ENCODE data around the gene PLPP4.
"Not testable (repeated sequence)": the region's sequence is repeated elsewhere in the genome, so short reads cannot be mapped to it uniquely, and the experiment has no call there.

Gene PLPP4

DNA sequence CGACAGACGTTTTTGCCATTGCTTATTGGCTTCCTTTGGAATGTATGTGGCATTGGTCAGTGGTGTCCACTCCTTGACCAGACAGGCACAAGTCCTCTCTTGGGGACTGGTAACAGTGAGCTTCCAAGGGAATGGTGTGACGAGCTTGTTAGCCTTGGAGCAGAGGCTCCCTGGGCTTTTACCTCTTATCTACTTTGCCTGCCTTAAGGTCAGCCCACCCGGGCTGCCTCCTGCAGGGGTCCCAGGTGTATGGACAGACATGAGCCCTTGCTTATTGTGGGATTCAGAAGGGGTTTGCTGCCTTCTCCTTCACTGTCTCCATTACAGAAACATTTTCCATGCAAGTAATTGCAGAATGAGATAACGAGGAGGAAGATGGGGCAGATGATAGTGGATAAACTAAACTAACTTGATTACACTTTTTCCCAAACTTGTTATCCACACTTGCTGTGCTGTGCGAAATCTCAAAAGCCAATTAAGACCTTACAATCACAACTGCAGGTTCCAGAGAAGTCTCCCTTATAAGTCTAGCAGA lies 29.7 kb downstream of the PLPP4 start:
- no peak for DNase-seq (ENCODE audit: low read depth, low spot score)

- no peak for DNase-seq (ENCODE audit: low read depth, low spot score)
These were observed 33.3 kb downstream of the PLPP4 start for GRCh38 chr10:120490288-120490687.

DNA sequence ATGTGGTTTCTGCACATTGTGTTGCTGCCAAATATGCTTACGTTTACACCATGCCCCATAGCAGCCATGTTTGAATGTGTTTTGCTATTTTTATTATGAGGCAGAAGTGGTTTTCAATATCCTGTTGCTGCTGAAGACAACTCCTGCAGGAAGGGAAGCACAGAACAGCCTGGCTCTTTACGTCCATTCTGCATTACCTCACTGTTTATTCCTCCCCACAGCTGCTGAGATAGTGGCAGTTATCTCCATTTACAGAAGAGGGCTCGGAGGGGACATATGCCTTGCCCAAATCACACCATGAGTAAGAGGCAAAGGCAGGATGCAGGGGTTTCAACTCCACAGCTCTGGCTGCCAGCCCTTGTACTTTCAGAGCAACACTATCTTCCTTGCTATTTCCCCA lies 35.3 kb downstream of the PLPP4 start:
- no peak for DNase-seq (ENCODE audit: low read depth, low spot score)

GRCh38 chr10:120493411-120494312 lies 36.6 kb downstream of the PLPP4 start:
- DNase-seq (ENCODE audit: low read depth, low spot score) = no peak

GRCh38 chr10:120494313-120494710 lies 37.3 kb downstream of the PLPP4 start:
- no peak for DNase-seq (ENCODE audit: low read depth, low spot score)

DNA sequence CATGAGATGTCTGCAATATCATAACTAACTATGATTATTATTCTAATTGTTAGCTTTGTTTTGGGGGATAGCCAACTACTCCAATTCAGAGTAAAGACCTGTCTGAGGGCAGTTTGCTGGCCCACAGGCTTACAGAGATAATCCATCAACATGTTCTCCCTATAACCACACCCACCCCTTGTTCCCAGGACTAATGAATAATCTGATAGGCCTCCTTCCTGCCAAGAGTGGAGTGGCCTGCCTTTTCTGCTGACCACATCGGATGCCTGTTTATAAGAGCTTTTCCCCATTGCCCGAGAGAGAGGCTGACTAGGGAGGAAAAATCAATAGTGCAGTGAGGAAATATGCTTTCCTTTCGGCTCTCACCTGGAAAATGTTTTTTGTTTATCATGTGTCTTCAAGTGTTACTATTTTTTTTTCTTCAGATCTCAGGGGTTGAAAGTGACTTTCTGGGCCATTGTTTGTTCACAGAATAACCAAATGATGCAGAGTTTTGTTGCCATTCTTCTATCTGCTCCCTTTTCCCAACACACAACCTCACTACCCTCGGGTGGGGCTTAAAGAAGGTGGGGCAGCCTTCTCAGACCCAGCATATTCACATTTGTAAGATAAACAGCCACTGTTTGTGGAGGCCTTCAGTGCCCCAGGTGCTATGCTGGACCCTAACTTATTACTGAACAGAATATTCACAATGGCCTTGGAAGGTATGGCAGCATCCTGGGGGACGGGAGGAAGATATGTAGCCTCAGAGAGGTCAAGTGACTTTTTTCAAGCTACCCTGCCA lies 38.4 kb downstream of the PLPP4 start:
- DNase-seq (ENCODE audit: low read depth, low spot score) = no peak

- DNase-seq (ENCODE audit: low read depth, low spot score) = no peak
These were observed 42.9 kb downstream of the PLPP4 start for GRCh38 chr10:120499883-120500282.

- no peak for DNase-seq (ENCODE audit: low read depth, low spot score)
These were observed 46.7 kb downstream of the PLPP4 start for GRCh38 chr10:120503689-120504088.

GRCh38 chr10:120504227-120504626 lies 47.2 kb downstream of the PLPP4 start:
- DNase-seq (ENCODE audit: low read depth, low spot score) = not testable (repeated sequence)

- DNase-seq (ENCODE audit: low read depth, low spot score) = no peak
These were observed 48.0 kb downstream of the PLPP4 start for GRCh38 chr10:120505056-120505455.

DNA sequence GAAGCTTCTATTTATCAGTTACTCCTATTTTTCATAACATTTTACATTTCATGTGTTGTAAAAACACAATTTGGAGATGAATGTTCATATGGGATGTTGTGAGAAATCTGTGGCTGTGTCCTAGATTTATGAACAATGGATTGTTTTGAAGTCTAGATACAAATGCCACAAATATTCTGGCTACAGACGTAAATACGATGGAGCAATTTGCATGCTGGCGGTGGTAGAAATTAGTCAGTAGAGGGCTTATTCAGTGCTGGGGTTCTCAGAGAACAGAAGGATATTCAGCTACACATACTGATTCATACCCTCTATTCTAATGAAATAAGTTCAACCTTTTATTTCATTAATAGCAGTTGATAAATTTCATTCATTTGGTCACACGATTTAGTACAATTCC lies 48.8 kb downstream of the PLPP4 start:
- no peak for DNase-seq (ENCODE audit: low read depth, low spot score)

- no peak for DNase-seq (ENCODE audit: low read depth, low spot score)
These were observed 49.6 kb downstream of the PLPP4 start for GRCh38 chr10:120506674-120507073.

DNA sequence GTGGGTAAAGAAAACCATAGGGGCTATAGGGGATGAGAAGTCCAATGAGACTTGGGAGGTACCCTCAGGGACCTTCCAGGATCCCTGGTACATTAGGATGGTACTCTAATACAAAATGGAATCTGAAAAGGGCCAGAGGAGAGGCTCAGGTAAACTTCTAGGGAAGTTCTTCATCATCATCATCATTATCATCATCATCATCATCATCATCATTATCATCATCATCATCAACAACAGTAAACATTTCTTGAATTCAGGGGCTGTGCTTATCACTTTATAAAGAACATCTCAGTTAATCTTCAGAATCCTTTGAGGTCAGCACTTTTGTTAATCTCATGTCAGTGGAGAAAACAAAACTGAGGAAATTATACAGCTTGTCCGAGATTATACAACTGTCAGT lies 50.1 kb downstream of the PLPP4 start:
- no peak for DNase-seq (ENCODE audit: low read depth, low spot score)

- no peak for DNase-seq (ENCODE audit: low read depth, low spot score)
These were observed 50.6 kb downstream of the PLPP4 start for GRCh38 chr10:120507651-120508050.

DNA sequence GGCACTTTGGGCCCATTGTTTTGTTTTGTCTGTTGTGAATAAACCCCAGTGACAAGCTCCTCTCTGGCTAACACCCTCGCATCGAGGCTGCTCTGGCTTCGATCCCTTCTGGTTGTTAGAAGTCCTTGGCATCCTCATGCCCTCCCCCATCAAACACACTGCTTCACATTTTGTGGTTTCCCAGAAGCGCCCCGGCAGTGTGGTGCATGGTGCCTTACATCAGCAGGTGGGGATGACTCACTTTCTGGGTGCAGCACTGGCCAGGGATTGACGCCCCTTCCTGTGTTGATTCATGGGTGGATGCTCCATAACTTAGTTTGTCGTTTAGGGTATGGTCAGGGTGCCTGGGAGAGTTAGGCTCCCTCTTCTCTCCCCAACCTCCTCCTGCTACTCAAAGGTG lies 51.4 kb downstream of the PLPP4 start:
- no peak for DNase-seq (ENCODE audit: low read depth, low spot score)

DNA sequence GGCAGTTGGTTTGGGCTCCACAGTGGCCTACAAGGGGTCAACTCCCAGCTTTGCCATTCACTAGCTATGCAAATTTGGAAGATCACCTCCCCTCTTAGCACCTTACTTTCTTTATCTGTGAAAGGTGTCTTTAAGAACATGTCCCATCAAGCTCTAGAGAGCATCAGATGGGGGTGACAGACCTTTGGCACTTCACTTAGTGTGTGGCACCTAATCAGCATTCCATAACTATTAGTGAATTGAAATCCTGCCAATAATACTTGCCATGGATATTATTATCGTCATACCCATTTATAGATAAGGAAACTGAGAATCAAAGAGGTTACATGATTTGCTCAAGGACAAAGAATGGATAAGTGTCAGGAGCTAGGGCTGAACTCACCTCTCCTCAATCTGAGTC lies 51.9 kb downstream of the PLPP4 start:
- DNase-seq (ENCODE audit: low read depth, low spot score) = no peak

GRCh38 chr10:120511165-120511564 lies 54.1 kb downstream of the PLPP4 start:
- no peak for DNase-seq (ENCODE audit: low read depth, low spot score)

GRCh38 chr10:120513307-120513796 lies 56.3 kb downstream of the PLPP4 start:
- DNase-seq (ENCODE audit: low read depth, low spot score) = no peak

DNA sequence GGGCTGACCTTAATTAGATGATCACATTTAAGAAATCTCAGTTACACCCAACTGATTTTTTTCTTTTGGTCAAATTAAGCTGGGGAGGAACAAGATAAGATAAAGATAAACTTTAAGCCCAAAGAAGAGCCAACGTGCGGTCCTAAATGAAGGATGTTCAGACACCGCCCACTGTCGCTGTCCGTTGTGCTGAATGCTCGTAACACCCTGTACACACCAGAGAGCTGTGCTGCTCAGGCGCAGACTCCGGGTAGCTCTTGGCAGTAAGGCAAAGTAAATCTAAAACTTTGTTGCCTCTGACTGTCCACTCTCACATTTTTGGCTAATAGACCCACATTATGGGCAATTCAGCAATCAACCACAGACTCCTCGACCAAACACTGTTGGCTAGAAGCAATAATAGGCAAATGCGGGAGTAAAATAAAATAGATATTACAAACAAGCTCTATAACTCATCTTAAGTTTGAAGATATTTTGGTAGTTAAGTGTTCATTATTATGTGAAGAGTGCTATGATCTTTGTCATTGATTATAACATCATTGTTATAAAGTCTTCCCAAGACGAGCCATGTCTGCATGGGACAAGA lies 57.1 kb downstream of the PLPP4 start:
- DNase-seq (ENCODE audit: low read depth, low spot score) = no peak

DNA sequence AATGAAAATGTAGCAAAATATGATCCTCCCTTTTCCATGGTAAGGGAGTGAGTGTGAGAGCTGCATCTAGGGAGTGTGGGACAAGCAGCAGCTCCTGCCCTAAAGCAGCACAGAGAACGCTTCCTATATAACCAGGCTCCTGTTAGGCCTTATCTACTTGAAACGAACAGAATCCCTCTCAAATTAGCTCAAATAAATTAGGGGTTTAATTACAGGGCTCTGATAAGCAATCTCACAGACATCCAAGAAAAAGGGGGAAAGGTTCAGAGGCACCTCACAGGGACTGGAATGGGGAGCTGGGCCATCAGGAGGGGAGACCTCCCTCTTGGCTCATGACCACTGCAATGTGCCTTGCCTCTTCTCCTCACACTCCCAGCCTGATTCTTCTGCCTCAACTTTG lies 57.9 kb downstream of the PLPP4 start:
- DNase-seq (ENCODE audit: low read depth, low spot score) = no peak

DNA sequence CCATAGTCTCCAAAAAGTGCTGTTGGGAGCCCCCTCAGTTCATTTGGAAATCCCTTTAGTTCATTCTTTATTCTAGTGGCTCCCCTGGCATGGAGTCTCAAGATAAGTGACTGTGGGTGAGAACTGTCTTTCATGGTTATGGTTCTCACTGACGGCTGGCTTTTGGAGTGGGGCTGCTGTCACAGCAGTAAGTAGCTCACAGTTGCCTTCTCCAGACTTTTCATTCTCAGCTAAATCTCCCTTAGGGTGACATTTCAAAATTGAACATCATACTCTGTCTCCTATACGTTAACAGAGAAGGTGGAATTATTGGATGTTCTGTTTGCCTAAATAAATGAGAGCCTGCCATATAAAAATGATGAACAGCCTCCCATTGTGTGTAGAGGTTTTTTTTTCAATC lies 58.7 kb downstream of the PLPP4 start:
- no peak for DNase-seq (ENCODE audit: low read depth, low spot score)

DNA sequence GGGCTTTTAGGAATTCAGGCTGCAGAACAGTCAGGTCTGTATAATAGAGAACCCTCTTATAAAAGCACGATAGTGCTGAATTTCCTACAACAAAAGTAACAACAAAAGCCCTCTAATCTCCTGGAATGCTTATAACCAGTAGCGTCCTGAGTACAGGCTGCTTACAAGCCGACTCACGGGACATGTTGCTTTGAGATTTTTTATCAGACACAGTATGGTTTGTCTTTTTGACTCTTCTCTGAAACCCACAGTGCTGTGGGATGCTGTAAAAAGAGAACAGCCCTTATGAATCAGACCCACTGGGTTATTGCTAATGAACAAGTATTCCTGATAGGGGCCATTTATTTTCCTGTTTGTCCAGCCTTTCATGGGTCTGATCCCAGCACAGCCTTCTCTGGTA lies 59.4 kb downstream of the PLPP4 start:
- no peak for DNase-seq (ENCODE audit: low read depth, low spot score)
